GM19468 (cell line): ENCODE data around the gene MAP7D1.
"Not testable (repeated sequence)": the region's sequence is repeated elsewhere in the genome, so short reads cannot be mapped to it uniquely, and the experiment has no call there.

Source experiments
- ATAC-seq: cut with Tn5 transposase; IDR thresholded peaks from one replicate; pipeline ENCODE4 v1.9.1; 2021; ENCODE audit warnings: mild to moderate bottlenecking, moderate library complexity, moderate number of reproducible peaks; ENCODE audit not compliant: unreplicated experiment; ENCODE audit errors: extremely low read depth

The MAP7D1 gene

GRCh38 chr1:36224537-36225282 lies 68.8 kb downstream of the MAP7D1 start:
- no peak for ATAC-seq

GRCh38 chr1:36225283-36225899 lies 69.4 kb downstream of the MAP7D1 start:
- ATAC-seq, result no peak

- ATAC-seq, result not testable (repeated sequence)
Observed at GRCh38 chr1:36230279-36230678, 74.3 kb downstream of the MAP7D1 start.
